GM21737 (cell line): ENCODE data around the gene GYS2.

ENCODE experiments used
- ATAC-seq: cut with Tn5 transposase; IDR thresholded peaks from one replicate; pipeline ENCODE4 v1.9.1; 2021; ENCODE audit warnings: mild to moderate bottlenecking, moderate library complexity; ENCODE audit not compliant: unreplicated experiment

The GYS2 gene

DNA sequence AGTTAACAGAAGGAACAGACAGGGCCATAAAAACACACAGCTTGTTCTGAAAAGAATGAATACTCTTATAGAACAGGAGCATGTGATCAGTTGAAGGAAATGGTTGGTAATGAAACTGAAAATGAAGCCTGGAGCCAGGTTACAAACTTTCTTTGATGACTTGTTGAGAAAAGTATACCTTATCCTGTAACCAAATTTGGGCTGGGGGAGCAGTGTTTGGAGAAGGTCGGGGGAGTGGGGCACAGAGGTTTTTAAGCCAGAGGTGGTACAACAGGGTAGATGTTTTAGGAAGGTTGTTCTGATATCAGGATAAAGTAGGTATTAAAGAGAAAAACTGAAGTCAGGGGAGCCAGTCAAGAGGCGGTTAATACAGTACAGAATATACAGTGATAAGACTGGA, 94.9 kb downstream of the GYS2 start:
- peak; percentile 90 for ATAC-seq

DNA sequence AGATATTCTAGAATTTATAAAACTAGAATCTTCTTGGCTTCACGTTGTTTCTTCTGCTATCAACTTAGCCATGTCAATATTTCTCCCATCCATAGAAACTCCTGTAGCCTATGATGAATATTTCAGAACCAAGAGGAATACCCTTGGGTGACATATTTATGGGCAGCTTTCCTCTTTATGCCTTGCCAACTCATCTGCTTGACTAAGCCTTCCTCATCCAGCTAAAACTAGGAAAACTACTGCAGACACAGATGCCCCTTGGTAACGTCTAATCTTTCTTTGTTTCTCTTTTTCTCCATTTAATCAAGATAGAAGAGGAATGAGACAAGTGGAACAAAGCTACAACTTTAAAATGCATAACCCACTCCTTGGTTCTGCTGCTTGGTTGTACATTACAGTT, 96.8 kb downstream of the GYS2 start:
- ATAC-seq: no peak

DNA sequence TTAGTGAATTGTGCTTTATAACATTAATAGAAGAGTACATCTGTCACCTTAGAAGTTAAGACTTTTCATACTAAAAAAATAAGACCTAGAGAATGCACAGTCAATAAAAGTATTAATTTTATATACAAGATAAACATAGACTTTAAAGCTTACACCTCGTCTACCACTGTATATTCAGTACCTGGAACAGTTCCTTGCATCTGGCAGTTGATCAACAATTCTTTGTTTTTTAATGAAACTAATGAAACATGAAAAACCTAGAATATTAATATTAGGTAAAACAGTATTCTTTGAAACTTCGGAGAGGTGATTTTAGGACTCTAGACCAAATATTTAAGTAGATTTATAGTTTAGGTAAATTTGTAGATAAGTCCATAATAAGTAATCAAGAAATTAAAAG, 98.8 kb downstream of the GYS2 start:
- ATAC-seq: no peak

DNA sequence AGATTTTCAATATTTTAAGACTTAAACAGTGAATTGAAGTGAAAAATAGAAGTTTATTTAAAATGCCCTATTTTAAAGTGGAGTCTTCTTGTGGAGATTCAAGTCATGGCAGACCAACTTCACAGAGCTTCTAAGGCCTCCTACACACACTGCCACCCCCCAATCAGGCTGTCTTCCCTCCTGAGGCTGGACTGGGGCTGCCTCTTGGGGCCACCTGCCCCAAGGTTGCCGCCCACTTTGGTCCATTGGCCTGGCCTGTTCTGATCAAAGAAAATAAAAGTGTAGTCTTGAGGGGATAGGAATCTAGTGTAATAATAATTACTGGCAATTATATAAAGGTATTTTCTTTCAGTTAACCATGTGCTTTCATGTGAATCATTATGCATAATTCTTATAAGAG, 101.8 kb downstream of the GYS2 start:
- no peak for ATAC-seq

GRCh38 chr12:21502164-21502496, 102.5 kb downstream of the GYS2 start:
- ATAC-seq: peak; percentile 6

GRCh38 chr12:21501258-21502163, 103.1 kb downstream of the GYS2 start, which contains the start of the genes GOLT1B and RECQL:
GOLT1B (plus strand) TSS chr12:21501789; CDS start chr12:21501924, 135 bp downstream.
RECQL (minus strand) TSS chr12:21501635; CDS start chr12:21499570, 2,065 bp downstream.
- ATAC-seq: peak; percentile 99

DNA sequence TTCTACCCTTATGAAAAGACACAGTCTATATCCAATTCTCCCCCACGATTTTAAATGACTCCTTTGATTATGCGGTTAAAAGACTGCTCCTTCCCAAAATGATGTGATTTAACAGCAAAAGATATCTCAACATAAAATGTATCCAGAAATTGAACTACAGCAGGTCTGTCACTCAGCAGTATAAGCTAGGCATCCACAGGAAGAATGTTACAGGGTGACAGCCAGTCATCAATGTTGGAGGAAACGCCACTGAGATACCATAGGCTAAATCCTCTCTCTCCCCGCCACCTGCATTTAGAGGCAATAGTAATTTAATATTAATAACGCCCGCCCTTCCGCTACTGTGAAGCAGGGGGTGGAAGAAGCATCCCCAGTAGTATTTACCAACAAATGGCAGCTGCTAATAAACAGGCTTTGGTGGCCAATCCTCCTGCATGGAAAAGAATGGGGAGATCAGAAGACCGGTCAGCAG, 103.8 kb downstream of the GYS2 start:
- ATAC-seq: peak; percentile 7

GRCh38 chr12:21499765-21500164, 104.9 kb downstream of the GYS2 start:
- no peak for ATAC-seq
